ENCODE results near the gene PRUNE2.

The PRUNE2 gene

DNA sequence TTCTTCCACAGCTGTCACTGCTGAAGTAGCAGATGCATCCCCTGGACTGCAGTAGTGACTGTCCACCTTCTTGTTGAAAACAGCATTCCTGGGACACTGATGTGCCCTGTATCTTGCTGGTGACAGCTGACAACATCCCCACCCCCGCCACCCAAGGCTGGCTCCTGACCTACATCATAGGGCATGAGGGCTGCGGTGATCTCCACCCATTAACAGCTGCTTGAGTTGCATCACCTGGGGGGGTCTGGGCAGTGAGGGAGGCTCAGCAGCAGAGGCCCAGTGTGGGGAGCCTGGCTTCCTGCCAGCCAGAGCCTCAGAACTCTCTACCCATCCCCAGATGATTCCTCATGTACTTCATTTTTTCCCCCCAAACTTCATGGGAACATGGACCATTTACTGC, 4.1 kb downstream of the PRUNE2 start:
- DNase-seq, result no peak

DNA sequence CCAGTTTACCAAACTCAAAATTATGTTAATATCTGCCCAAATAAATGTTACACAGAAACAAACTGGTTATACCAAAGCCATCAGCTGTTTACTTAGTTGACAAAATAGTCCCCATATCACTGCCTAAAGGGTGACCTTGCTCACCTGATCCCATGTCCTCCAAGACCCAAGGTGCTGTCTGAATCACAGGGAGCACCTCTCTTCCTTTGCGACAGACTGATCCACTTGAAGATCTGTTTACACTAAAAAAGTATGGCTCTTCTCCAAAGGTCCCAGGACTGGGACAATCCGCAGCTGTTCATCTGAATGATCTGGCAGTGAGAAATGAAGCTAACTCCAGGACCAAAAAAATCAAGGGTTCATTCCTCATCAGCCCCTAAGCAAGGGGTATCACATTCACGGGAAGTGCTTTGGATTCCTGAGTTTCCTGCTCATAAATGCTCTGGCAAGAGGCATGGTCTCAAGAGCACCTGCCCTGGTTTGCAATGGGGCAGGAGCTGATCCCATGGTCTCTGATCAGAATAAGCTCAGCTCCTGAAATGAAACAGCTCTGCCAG, 5.0 kb downstream of the PRUNE2 start:
- DNase-seq, result no peak

DNA sequence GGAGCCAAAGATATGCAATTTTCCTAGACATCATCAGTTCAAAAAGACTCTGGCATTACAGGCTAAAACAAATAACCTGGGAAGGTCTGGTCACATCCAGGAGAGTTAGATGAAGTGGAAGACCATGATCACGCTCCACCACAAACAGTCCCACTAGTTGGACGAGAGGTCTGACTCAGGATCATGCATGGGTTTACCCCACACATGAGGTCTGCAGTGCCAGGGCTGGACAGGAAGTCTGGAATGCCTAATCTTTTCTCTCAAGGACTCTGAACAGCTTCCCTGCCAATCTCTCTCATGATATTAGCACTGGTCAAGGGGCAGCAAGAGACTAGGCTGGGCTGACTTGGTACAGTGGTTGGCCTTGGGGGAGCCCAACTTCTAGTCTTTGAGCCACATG, 7.1 kb downstream of the PRUNE2 start:
- DNase-seq, result no peak

DNA sequence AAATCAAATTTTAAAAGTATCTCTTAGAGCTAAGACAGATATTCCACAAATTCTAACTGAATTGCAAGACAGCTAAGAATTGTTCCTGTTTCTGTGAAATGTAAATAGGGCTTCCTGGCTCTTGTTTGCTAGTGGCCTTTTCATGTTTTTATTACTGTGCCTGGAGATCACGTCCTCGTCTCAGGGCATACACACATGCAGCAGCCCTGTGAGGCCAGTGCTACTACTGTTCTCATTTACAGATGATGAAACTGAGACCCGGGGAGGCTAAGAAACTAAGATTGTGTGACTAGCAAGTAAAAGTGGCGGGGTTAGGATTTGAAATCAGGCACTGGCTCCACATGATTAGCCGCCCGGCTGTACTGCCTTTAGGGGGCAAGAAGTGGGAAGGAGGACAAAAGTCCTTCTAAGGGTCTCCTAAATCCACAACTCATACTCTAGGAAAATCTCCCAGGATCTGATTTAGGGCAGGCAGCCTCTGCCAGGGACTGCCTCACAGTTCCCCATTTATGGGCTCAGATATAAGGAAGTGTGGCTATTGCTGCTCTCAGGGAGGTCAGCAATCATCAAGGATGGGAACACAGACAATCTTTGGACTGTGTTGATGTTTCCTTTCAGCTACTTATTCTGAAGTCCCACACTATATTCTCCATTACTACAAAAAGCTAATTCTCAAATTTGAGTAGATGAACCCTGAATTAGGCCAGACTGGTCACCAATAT, 7.9 kb downstream of the PRUNE2 start:
- no peak for DNase-seq

DNA sequence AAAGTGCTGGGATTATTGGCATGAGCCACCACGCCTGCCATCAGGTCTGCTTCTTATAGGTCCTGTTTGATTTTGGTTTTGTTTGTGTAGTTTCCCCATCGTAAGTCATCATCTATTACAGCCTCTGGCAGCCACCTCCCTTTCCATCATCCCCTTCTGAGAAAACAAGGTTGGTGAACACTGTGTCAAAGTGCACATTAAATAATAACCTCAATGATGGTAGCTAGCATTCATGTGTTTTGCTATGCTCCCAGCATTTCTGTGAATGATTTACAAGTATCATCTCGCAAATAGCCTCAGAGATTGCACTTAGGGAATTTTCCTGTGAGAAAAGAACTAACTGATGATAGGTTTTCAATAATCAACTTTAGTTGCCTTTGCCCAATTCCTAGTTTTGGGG, 9.9 kb downstream of the PRUNE2 start:
- DNase-seq, result no peak

DNA sequence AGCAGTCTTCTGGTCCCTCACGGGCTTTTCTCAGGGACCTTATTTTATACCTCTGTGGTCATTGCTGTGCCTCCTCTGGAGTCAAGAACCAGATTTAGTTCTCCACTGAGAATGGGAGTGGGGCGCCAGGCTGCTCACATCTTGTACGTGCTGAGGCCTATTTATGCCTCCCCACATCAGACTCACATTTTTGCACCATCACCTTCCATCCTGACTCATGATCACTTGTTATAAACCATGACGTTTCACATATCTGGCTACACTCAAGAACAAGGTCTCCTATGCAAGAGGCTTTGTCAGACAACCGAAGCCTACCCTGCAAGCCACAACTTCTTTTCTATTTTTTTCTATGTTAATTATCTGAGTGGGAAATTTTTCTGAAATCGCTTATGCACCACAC, 10.7 kb downstream of the PRUNE2 start:
- no peak for DNase-seq

DNA sequence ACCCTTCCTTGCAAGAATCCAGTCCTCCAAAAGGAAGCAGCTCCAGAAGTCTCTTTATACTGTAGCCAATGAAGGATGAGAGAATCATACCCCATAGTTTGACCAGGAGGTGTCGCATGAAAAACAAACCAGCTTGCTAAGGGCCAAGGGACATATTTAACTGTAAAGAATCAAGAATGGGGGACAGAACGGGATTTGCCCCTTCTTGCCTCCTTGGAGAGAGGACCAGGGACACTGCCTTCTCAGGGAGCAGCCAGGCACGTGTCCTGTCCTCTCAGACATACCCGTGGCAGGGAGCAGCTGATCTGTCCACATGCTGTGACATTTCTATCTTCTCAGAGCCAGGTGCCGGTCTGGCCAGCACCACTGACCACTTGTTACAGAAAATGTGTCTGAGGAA, 11.7 kb downstream of the PRUNE2 start:
- DNase-seq, result no peak

DNA sequence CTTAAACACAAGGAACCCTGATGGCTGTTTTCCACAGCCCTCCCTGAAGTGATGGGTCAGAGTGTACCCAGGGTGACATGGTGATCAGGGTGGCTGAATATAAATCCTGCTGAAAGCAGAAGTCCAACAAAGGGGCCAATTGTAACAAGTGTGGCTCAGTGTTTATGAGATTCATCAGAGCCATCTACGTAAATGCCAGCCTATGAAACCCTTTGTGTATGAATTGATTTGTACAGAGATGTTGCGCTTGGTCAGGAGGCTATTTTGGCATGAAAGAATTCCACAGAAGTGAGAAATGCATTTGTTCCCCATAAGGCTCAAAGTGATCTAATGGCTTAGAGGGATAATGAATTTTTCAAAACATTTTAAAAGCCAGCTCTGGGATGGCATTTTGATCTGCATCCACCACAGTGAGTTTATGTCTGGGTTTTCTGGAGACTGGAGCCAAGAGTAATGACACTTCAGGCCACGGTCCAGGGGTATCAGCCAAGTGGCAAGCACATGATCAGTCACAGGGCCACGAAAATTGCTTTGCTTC, 12.4 kb downstream of the PRUNE2 start:
- no peak for DNase-seq

DNA sequence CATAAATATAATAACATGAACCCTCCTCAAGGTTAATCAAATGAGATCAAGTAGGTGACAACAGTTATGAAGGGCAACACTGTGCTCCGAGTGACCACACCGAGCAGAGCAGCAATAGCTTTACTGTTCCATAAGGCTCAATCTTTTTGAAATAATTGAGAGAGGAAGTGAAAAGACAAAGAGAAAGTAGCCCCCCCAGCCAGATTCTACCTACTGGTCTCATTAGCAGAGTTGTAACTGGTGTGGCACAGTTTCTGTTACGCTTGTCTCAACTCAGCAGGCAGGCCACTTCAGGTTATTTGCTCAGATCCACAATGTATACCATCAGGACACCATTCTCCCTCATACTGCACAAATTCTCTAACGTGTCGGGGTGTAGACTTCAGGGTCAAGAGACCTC, 14.0 kb downstream of the PRUNE2 start:
- DNase-seq, result no peak

DNA sequence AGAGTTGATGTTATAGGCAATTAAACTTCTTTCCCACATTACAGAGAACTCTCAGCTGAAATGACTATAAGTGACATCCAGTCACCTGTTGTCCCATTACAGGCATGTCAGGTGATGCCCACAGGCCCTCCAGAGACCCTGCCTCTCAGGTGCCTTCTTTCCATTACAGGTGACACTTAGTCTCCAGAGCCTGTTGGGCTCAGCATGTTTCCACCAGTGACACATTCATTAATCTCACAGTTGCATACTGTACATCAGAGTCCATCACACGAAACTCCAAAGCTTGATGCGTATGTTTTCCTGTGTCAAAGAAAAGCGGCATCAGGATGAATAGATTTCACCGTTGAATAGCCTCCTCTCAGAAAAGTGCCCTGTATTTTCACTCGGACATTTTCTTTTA, 14.6 kb downstream of the PRUNE2 start:
- DNase-seq, result no peak

DNA sequence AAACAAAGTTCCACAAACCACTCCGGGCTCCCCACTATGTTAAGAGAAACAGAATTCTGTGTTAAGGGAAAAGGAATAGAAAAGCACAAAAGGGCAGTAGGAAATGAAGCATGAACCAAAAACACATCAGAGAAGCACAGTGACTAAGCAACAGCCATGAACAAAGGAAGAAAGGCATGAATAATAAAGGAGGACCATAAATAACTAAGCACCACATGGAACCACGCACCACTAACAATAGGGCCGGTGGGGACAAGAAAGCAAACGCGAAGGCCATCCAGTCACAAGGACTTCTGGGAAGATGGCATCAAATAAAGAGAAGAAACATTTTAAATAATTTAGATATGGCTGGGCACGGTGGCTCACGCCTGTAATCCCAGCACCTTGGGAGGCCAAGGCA, 18.0 kb downstream of the PRUNE2 start:
- DNase-seq, result no peak

DNA sequence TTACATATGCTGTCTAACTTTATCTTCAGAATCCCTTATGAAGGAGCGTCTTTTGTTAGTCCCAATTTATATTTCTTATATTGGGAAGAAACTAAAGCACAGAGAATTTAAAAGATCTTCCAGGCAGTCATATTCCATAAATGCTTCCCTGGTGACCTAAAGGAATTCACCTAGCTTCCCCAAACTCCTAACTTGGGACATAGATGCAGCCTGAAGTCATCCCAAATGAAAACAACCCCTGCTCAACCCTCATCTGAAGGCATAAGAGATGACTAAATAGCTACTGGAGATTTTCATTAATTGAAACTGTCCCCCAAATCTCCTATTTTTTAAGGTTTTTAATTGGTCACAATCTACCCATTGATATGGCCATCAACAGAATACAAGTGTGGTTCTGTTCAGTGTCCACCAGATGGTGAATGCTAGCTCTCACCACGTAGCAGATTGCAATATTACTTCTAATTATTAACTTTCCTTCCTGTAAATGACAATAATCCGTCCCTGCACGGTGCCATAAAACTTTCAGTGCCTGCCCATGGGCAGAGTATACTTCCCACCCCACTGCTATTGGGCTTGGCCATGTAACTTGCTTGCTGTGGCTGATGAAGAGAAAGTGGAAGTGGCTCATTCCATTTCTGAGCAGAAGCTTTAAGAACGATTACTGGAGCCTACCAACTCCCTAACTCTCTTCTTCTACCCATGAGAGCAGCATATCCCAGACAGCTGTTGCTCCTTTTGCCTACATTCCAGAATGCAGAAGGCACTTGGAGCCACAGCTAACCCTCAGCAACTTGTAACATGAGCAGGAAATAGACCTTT, 18.7 kb downstream of the PRUNE2 start:
- no peak for DNase-seq

DNA sequence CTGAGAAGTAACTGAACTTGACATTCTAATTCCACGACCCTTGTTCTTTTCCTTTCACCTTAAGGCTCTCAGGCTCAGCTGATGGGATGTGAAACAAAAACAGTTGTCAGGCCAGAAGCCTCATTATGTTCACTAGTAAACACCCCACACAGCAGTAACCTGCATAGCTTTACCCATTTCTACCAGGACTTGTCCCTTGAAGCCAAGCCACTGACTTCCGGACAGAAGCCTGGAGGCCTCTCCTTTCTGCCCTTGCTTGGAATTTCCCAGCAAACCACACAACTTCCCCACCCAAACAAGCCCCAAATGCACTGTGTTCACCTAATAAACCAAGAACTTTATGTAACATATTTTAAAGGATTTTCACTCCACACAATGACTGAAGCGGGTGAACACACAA, 19.6 kb downstream of the PRUNE2 start:
- DNase-seq, result no peak

DNA sequence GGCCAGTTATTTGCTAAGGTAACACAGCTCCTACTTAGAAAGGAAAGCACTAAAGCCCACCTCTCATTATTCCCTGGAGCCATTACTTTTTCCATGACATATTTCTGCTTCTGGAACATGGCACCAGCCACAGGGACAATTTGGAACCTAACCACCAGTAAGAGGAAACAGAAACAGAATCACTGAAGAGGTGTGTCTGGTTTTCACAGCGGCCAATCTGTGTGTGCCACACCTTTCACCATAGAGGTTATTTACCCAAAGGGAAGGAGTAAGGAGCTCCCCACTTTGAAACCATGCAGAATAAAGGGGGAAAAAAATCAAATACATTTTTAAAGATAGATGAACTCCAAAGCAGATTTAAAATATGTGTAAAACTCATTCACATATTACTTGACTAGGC, 21.1 kb downstream of the PRUNE2 start:
- no peak for DNase-seq

DNA sequence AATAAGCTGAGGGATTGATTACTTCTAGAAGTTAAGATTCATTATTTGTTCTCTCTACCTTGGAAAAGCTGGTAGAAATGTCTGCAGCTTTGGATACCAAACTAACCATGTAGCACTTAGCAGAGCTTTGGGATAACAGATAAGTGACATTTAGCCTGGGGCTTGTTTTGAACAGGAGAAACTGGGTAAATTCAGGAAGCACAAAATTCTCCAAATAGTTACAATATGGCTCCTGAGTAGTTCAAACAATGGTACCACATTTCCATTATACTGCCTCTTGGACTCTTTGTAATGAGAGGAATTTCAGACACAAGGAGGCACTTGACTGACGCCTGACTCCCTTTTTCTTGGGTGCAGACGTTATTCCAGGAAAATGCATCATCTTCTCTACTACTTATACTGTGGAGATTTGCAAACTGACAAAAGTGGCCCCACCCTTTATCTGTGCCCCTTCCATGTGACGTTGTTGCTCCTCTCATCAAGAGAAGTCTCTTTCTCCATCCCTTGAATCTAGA, 22.5 kb downstream of the PRUNE2 start:
- no peak for DNase-seq

DNA sequence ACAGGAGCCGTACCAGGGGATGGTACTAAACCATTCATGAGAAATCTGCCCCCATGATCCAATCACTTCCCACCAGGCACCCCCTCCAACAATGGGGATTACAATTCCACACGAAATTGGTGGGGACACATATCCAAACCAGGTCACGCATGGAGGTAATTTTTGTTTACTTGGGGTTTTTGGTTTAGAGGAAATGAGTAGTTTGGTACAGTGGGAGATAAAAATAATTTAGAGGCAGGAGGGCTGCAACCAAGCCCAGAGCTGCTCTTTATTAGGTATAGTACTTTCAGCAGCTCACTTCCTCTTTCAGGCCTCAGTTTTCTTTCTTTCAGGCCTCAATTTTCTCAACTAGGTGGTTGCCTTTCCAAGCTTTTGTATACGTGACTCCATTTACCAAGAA, 23.2 kb downstream of the PRUNE2 start:
- no peak for DNase-seq

DNA sequence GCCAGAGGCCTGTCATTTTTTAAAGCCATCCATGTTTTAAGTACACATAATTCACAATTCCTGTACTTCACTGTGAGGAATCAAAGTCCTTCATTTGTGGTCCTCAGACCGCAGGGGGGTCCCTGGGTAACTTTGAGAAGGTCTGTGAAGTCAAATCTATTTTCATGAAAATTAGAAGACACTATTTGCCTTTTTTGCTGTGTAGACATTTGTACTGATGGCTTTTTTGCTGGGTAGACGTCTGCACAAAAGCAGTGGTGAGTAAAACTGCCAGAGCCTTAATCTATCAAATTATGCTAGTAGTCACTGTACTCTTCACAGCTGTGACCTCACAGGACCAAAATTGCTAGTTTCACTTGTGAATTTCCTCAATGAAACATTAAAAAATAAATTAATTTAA, 25.7 kb downstream of the PRUNE2 start:
- DNase-seq, result no peak

DNA sequence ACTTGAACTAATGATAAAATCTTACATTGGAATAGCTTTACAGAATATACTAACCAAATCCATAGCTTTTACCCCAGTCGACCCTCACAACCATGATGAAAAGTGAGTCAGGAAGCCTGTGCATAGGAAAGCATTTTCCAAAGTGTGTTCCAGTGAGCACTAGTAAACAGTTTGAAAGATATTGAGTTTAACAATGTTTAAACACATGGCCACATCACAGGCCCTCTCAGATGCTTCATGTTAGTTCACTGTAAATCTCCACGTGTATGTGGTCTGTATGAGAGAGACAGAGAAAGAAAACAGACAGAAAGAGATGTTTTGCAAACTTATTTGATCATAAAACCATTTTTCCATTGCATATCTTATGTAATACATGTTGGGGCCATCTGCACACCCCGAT, 27.0 kb downstream of the PRUNE2 start:
- DNase-seq, result no peak

DNA sequence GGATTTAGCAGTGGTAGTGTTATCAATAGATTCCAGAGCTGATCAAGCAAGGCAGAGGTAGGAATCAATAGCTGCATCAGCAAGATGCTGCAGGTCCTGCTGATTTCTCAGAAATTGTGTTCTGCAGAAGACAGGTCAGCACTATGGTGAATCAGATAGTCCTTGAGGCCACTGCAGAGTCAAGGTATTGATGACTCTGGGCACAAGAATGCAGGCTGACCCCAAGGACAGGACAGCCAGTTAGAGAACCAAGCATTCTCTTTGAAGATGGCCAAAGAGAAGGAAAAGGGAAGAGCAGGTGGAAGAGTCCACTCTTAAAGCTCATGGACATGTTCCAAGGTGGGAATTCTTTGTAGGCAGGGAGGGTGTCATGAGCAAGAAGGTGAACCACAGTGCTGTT, 28.0 kb downstream of the PRUNE2 start:
- no peak for DNase-seq

DNA sequence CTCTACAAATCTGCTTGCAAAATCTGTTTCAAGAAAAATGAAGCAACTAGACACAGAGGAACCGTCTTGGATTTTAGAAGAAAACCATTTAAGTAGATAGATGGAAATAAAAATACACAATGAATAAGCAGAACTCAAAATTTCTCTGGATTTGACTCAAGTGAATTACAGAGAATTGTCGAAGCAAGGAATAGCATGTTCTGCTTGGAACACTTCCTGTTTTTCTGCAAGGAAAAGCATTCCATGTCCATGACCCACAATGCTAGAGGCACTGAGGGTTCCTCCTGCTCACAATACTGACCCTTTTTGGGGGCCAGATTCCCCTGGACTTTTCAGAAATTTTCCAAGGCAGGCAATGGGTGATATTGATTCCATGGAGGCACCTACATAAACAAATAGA, 29.8 kb downstream of the PRUNE2 start:
- DNase-seq, result no peak

DNA sequence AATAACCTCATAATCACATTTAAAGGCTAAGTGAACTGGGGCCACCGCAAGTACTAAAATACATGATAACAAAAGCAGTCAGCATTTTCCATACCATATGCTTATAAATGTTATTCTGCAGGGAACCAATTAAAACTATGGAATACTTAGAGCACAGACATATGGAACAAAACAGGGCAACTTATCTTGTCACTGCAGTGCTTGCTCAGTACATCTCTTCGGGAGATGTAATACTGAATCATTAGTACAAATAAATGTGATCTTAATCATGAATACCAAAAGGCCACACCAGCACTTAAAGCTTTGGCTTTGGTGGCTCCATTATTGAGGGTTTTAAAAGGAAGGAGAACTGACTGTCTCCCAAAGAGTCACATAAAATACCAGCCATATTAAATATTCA, 32.1 kb downstream of the PRUNE2 start:
- DNase-seq, result no peak

DNA sequence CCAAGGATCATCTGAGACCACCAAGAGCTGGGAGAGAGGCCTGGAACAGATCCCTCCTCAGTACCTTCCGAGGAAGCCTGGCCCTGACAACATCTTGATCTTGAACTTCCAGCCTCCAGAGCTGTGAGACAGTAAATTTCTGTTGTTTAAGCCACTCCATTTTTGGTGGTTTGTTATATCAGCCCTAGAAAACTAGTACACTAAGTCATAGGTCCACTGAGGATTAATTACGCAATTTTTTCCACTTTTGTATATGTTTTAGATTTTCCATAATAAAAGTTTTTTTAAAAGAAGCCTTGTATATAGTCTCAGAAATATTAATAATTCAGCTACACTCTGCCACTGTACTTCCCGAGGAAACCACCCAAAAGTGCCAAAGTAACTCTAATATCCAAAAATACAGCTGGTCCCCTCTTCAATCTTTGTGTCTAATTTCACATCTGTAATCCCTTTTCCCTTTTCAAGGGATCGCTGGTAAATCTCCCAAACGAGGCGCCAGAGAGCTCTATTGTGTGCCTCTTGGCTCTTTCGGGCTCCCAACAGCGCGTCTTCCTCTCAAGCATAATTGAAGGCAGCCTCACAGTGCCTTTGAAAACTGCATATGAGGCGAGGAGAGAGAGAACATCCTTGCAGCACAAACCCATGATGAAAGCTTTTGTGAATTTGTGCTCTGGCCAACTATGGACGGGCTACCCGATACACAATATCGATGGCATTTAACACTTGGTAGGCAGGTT, 32.7 kb downstream of the PRUNE2 start:
- DNase-seq, result no peak

DNA sequence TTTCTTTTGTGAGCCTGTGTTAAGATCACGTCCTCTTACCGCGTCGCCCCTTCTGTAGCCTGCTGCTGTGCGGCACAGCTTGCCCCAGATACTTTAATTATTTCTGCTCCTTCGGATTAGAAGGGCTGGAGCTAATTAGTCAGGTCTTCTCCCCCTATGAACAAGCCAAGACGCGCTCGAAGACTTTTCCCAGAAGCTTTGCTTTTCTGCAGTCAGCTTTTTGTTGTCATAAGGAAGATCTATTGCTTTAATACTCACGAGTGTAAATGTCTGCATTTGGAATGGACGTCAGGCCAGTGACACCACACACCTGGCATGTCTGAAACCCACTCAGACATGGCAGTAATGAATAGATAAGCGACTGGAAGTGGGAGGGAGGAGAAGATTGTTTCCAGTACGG, 37.0 kb downstream of the PRUNE2 start:
- no peak for DNase-seq
